Activated effector memory CD4-positive, alpha-beta T cell treated with Interleukin-2 at 50 U/mL for 16 hours (primary cell): ENCODE measurements around the gene TRPV2.

Experiments used
- DNase-seq: peaks from one replicate; pipeline ENCODE4 v3.0.0-alpha.2; 2020

TRPV2 gene

DNA sequence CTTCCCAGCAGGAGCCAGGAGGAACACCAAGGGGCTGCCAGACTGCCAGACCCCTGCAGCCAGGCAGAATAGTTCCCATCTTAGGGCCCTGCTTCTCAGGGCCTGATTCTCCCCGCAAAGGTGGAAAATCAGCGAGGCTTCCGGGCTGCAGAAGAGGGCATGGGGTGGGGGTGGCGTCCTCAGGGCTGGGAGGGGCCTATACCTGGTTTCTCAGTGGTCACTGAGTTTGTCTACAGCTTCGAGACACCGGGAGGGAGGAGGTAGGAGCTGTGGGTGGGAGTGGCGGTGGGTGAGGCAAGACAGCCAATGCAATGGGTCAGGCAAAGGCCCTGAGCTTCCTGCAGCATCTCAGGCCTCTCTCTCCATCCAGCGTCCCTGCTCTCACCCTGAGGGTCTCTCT lies 62.3 kb downstream of the TRPV2 start:
- DNase-seq: no peak

DNA sequence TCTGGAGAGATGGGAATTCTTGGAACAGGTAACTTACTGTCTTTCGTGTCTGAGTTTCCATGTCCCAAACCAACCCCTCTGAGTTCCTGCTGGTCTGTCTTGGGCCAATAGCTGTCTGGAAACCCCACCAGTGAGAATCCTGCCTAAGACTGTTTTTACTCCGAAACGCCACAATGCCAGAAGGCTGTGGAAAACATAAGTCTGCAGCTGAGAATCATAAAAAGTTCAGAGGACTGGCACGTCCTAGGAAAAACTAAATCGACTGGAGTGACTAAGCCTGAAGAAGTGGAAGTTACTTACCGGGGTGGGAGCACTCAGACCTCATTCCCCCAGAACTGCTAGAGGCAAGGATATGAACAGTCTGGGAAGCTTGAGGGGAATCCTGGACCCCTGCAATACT lies 63.3 kb downstream of the TRPV2 start:
- no peak for DNase-seq

DNA sequence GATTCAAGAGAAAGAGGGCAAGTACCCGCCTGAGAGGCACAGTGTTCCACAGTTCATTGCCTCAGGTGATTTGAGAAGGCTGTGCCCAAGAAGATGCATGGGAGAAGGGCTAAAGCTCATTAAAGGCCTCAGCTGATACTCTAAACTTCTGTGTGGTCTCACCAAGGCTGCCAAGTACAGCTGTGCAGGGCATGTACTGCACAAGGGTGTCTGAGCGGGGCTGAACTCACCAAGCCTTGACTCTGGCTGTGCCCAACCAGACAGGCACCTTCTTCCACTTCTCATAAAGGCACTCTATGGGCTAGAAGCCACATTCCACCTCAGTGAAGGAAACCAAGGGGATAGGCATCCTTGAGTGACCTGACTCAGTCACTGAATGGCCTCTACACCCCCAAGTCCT lies 63.9 kb downstream of the TRPV2 start:
- DNase-seq: no peak

DNA sequence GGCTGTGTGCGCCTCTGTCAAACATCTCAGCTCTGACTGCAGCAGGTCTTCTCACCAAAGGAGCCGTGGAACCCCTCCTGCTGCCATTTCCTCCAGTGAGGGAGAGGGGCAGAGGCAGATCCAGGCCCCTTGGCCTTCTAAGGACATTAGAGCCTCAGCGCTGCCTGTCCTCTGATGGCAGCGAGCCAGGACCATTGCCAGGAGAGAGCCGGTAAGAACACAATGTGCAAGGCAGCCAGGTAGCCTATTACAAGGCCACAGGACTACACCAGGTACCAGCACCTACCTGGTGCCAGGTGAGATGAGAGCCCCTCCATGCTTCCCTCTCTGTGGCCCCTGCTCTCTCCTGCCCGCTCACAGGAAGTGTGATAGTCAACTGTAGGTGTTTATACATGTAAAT lies 65.6 kb downstream of the TRPV2 start:
- DNase-seq: no peak

DNA sequence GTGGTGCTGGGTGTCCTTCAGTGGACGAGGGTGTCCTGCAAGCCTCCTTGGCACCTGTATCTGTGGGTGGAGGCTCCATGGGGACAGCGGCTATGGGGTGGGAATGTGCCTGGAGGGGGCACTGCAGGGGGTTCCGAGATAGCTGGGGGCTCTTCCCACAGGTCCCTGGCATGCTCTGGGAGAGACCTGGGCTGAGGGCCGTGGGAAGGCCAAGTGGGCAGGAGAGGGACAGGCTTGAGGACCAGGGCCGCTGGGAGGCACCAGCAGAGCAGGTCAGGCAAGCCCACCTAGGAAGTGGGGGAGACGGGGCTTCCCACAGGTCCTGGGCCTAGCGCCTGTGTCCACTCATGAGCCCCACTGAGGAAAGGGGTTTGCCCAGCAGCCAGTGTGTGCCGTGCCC lies 66.9 kb downstream of the TRPV2 start:
- no peak for DNase-seq

DNA sequence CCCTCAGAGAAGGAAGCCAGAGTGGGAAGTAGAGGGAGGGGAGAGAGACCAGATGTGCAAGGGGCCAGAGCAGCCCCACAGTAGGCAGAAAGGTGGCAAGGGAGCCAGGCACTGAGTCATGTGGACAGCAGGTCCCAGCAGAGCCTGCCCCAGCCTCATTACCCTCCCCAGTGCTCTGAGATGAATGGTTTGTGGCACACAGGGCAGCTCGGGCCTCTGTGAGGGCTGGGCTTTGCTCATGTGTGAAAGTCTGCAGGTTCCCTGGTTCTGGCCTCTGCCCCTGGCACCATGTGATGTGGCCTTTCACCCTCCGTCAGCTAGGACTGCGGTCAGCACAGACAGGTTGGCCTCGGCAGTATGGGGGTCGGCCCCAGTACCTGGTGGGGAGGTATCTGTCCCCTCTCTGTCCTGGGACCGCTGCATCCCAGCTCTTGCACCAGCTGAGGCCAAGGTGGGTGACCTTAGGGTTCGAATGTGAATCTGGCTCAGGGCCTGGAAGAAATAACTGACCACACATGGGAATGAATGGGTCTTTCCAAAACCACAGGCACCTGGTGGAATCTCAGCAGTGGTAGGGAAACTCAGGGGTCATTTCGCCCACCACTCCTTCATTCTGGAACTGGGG lies 67.8 kb downstream of the TRPV2 start:
- no peak for DNase-seq

DNA sequence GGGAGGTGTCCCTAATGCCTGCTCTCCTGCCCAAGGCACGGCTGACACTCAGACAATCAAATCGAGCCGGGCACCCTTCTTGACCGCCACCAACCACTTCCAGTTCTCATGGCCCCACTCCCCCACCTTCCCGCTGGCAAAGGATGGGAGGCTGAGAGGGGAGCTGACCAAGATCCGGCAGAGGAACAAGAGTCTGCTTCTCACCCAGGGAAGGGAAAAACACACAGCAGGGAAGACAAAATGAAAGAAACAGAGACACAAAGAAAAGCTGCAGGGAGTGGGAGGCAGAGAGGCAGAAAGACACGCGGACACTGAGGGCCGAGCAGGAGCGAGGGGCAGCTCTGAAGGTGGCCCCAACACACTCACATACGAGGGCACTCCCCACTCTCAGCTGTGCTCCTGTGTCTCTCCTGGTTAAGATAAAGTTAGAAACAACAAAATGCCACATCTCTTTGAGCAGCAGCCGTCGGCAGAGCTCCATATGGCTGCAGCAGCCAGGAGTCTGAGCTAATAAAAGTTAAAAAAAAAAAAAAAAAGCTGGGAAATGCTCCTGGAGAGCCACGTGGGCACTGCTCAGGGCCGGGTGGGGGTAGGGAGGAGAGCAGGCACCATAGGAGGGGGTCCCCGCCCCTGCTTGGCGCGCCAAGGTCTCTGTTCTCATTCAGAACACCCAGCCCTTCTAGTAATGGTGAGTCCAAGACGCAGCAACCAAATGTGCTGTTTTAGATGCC lies 69.2 kb downstream of the TRPV2 start:
- no peak for DNase-seq
